Naive thymus-derived CD4-positive, alpha-beta T cell (primary cell): Measurements from ENCODE around the gene PLCB3. TPM values are rescaled to one million over a fixed set of nuclear protein-coding genes. Genes with fewer than 3 reads are reported as not detected.

Source experiments
- ATAC-seq: fragments of 150-1000 bp; cut with Tn5 transposase; 2 replicates; pipeline ENCODE4 v1.10.0; 2021; ENCODE audit warnings: mild to moderate bottlenecking, moderate library complexity
- CTCF ChIA-PET: fragments of 350-600 bp; sonication (Branson Sonifier 250); formaldehyde crosslinking; loops from one replicate; lab custom pipeline; 2021; ENCODE audit warnings: antibody characterized with exemption; lab: Charles Lee
- POLR2A ChIA-PET: fragments of 350-600 bp; sonication (Branson Sonifier 250); formaldehyde crosslinking; loops from one replicate; lab custom pipeline; 2021; ENCODE audit warnings: antibody characterized with exemption, inconsistent platforms; lab: Charles Lee
- DNase-seq, 9 donors: peaks; one replicate each; pipeline versions ENCODE4 v3.0.0 to v3.0.0-alpha.2; 2020 to 2022; ENCODE audit warnings: mixed read lengths in 1 of 9
- H3K27ac ChIP-seq: one replicate; pipeline ENCODE4 v1.7.0; 2013; ENCODE audit warnings: mild to moderate bottlenecking, low read depth, low read length, moderate library complexity
- H3K27me3 ChIP-seq, 2 donors: one replicate each; pipeline ENCODE4 v1.7.0; 2013; ENCODE audit warnings: low read length in 2 of 2, mild to moderate bottlenecking in 2 of 2, moderate library complexity in 2 of 2; ENCODE audit not compliant: control insufficient read depth in 2 of 2, insufficient read depth in 2 of 2
- H3K36me3 ChIP-seq, 3 experiments: 1 replicate in 2 of 3; 2 replicates in 1 of 3; pipeline ENCODE4 v1.7.0; 2013; ENCODE audit warnings: low read length in 3 of 3, mild to moderate bottlenecking in 3 of 3, moderate library complexity in 1 of 3; ENCODE audit not compliant: insufficient read depth in 3 of 3, control insufficient read depth in 2 of 3
- H3K4me1 ChIP-seq, 2 donors: one replicate each; pipeline ENCODE4 v1.7.0; 2013; ENCODE audit warnings: low read length in 2 of 2, mild to moderate bottlenecking in 2 of 2, moderate library complexity in 1 of 2; ENCODE audit not compliant: control insufficient read depth in 2 of 2, insufficient read depth in 2 of 2
- H3K4me3 ChIP-seq: 2 replicates; pipeline ENCODE4 v1.7.0; 2013; ENCODE audit warnings: mild to moderate bottlenecking, low read length
- H3K9me3 ChIP-seq, 3 experiments: 1 replicate in 2 of 3; 2 replicates in 1 of 3; pipeline ENCODE4 v1.7.0; 2013; ENCODE audit warnings: low read length in 3 of 3; ENCODE audit not compliant: control insufficient read depth in 2 of 3
- H3K27ac Mint-ChIP-seq, 9 donors: one replicate each; pipeline ENCODE4 v1.8.0; 2020 to 2022; ENCODE audit warnings: mixed read lengths in 9 of 9, mild to moderate bottlenecking in 8 of 9, moderate library complexity in 5 of 9, inconsistent platforms in 2 of 9
- H3K27me3 Mint-ChIP-seq, 5 donors: one replicate each; pipeline ENCODE4 v1.8.0; 2021 to 2022; ENCODE audit warnings: mixed read lengths in 5 of 5, mild to moderate bottlenecking in 1 of 5
- H3K36me3 Mint-ChIP-seq, 5 donors: one replicate each; pipeline ENCODE4 v1.8.0; 2020 to 2022; ENCODE audit warnings: mixed read lengths in 5 of 5, mild to moderate bottlenecking in 3 of 5, inconsistent platforms in 1 of 5
- H3K4me1 Mint-ChIP-seq, 7 donors: one replicate each; pipeline ENCODE4 v1.8.0; 2020 to 2022; ENCODE audit warnings: mixed read lengths in 7 of 7, mild to moderate bottlenecking in 3 of 7, inconsistent platforms in 1 of 7
- H3K4me3 Mint-ChIP-seq, 10 donors: one replicate each; pipeline ENCODE4 v1.8.0; 2020 to 2022; ENCODE audit warnings: mild to moderate bottlenecking in 10 of 10, mixed read lengths in 10 of 10, moderate library complexity in 6 of 10, inconsistent platforms in 2 of 10
- H3K9me3 Mint-ChIP-seq, 11 donors: one replicate each; pipeline ENCODE4 v1.8.0; 2020 to 2022; ENCODE audit warnings: mixed read lengths in 11 of 11, mild to moderate bottlenecking in 4 of 11, inconsistent platforms in 1 of 11, moderate library complexity in 1 of 11
- intact Hi-C, 2 donors: fragments of 100-400 bp; cut with micrococcal nuclease; formaldehyde crosslinking; loops; one replicate each; pipeline ENCODE4 v1.15.1; 2023
- polyA plus RNA-seq, 2 donors: library from polyadenylated mRNA; unstranded; fragments of 300-500 nt; fragmentation: Illumina TruSeq; gene quantifications; one replicate each; pipeline ENCODE4 v1.2.3, GENCODE V29; 2021
- total RNA-seq, 6 experiments: library from RNA in 5 of 6; stranded (reverse) in 5 of 6; gene quantifications; 1 replicate in 5 of 6; 2 replicates in 1 of 6; pipeline ENCODE4 v1.2.3 and lab custom pipeline; 2021 to 2026

PLCB3 gene
- total and polyA plus RNA-seq, 7 experiments from 2014 or later = 0.19 to 12.1 (median 7.1) TPM

DNA sequence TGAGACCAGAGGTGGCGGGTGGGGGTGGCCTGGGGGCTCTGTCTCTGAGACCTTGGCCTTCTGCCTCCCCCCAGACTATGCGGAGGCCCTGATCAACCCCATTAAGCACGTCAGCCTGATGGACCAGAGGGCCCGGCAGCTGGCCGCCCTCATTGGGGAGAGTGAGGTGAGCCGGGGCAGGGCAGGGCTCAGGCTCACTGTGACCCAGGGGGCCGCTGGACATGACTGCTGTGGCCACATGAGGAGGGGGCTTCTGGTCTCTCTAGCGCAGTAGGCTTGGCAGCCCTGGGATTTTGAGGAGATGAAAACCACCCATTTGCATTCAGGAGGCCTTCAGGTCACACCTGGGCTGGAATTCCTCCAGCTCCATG, 12.6 kb downstream of the PLCB3 start:
- peaks cover 0 to 7% (median 4%) of the 10 kb centered on the region in 5 donors for H3K36me3 Mint-ChIP-seq
- intact Hi-C loops = no loop called here
- H3K27ac Mint-ChIP-seq = no peak overlapping the region
- ATAC-seq (no peak), DNase-seq (no peak)
- POLR2A ChIA-PET = interaction anchor here (0.6 to 1.0 kb wide), 2 partner anchors 16 to 31 kb away, joined by 3 to 4 read pairs; no protein-coding TSS in a partner anchor
- peaks cover 0 to 5% (median 0%) of the 10 kb centered on the region in 3 experiments for H3K36me3 ChIP-seq
- H3K27me3 Mint-ChIP-seq = no peaks in the 10 kb centered on the region
- H3K4me1 ChIP-seq = peaks cover 7 to 9% of the 10 kb centered on the region in 2 donors
- no peaks in the 10 kb centered on the region for H3K9me3 Mint-ChIP-seq
- H3K27me3 ChIP-seq = no peaks in the 10 kb centered on the region
- H3K9me3 ChIP-seq = no peaks in the 10 kb centered on the region
- H3K4me1 Mint-ChIP-seq = peaks cover 4 to 19% (median 13%) of the 10 kb centered on the region in 7 donors
- no peak overlapping the region for H3K4me3 Mint-ChIP-seq
- CTCF ChIA-PET = interaction anchor here (1.4 kb wide), 1 partner anchor 59 kb away, joined by 4 read pairs; no protein-coding TSS in a partner anchor
- no peak overlapping the region for H3K27ac ChIP-seq
- H3K4me3 ChIP-seq = no peak overlapping the region

DNA sequence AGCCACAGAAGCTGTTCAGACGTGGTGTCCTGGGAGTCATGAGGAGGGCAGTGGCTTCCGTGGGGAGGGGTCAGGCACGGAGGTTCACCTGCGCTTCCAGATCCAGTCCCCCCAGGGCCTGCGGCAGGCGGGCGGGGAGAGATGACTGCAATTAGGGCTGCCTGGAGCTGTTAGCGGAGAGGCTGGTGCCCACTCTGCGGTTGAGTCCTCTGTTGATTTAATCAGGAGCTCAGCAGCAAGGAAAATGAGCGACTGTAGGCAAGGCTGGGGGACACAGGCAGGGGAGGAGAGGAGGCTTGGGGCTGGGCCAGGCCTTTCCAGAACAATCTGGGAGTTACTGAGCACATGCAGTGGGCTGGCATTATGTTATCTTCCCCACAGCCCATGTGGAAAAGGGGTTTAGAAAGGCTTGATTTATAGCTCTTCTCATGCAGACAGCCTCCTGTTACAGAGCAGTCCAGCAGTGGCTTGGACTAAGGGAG, 13.1 kb downstream of the PLCB3 start:
- Histone ChIP-seq H3K4me3 (no peak overlapping the region), H3K27me3 (no peaks in the 10 kb centered on the region), H3K4me1 (peaks cover 8 to 10% of the 10 kb centered on the region in 2 donors), H3K36me3 (peaks cover 0 to 5% (median 0%) of the 10 kb centered on the region in 3 experiments), H3K9me3 (no peaks in the 10 kb centered on the region), H3K27ac (no peak overlapping the region)
- ATAC-seq = no peak
- POLR2A ChIA-PET = interaction anchor here (0.6 to 1.0 kb wide), 2 partner anchors 17 to 31 kb away, joined by 3 to 4 read pairs; no protein-coding TSS in a partner anchor
- CTCF ChIA-PET = no interaction called here
- no peaks in the 10 kb centered on the region for H3K9me3 Mint-ChIP-seq
- peak overlapping the region in 1 of 10 donors; percentile 29 for H3K4me3 Mint-ChIP-seq
- H3K27me3 Mint-ChIP-seq = no peaks in the 10 kb centered on the region
- peaks cover 0 to 8% (median 4%) of the 10 kb centered on the region in 5 donors for H3K36me3 Mint-ChIP-seq
- H3K27ac Mint-ChIP-seq = no peak overlapping the region
- H3K4me1 Mint-ChIP-seq = peaks cover 8 to 21% (median 16%) of the 10 kb centered on the region in 7 donors
- no peak for DNase-seq
- intact Hi-C loops = no loop called here

DNA sequence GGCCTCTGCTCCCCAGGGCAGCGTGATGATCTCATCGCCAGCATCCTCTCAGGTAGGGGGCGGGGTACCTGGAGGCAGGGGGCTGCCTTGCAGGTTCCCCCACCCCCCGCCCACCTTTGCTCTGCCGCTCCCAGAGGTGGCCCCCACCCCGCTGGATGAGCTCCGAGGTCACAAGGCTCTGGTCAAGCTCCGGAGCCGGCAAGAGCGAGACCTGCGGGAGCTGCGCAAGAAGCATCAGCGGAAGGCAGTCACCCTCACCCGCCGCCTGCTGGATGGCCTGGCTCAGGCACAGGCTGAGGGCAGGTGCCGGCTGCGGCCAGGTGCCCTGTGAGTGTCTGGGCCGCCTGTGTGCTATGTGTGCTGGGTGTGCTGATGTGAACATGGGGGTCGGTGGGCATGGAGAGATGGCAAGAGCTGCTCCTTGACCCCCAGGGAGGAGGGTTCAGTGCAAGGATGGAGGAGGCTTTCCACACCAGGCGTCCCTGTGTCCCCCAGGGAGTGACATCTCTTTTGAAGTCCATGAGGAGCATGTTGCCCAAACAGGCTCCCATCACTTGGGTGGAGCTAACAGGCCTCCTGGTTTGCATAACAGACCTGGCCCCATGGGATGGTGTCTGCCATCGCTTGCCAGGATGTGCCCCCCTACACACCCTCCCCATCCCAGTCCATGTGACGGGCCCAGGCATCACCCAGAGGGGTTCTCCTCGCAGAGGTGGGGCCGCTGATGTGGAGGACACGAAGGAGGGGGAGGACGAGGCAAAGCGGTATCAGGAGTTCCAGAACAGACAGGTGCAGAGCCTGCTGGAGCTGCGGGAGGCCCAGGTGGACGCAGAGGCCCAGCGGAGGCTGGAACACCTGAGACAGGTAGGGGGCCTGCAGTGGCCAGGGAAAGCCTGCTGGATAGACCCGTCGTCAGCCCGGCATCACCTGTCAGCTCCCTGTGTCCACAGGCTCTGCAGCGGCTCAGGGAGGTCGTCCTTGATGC, 14.1 kb downstream of the PLCB3 start:
- H3K27ac ChIP-seq = no peak overlapping the region
- POLR2A ChIA-PET = interaction anchor here (7.0 kb wide), 1 partner anchor 19 kb away, joined by 154 read pairs; the partner anchor contains the start of genes FKBP2, PLCB3 and PPP1R14B
- CTCF ChIA-PET = no interaction called here
- no peaks in the 10 kb centered on the region for H3K27me3 ChIP-seq
- DNase-seq (no peak), ATAC-seq (no peak)
- H3K36me3 ChIP-seq = peaks cover 0 to 7% (median 0%) of the 10 kb centered on the region in 3 experiments
- Mint-ChIP-seq H3K4me3 (no peak overlapping the region), H3K27me3 (no peaks in the 10 kb centered on the region), H3K27ac (peak overlapping the region in 1 of 9 donors; percentile 83), H3K4me1 (peaks cover 8 to 23% (median 18%) of the 10 kb centered on the region in 7 donors), H3K9me3 (peaks cover 0 to 4% (median 0%) of the 10 kb centered on the region in 11 donors), H3K36me3 (peaks cover 0 to 8% (median 0%) of the 10 kb centered on the region in 5 donors)
- H3K9me3 ChIP-seq = no peaks in the 10 kb centered on the region
- intact Hi-C loops = no loop called here
- H3K4me3 ChIP-seq = no peak overlapping the region
- H3K4me1 ChIP-seq = peaks cover 8 to 10% of the 10 kb centered on the region in 2 donors

DNA sequence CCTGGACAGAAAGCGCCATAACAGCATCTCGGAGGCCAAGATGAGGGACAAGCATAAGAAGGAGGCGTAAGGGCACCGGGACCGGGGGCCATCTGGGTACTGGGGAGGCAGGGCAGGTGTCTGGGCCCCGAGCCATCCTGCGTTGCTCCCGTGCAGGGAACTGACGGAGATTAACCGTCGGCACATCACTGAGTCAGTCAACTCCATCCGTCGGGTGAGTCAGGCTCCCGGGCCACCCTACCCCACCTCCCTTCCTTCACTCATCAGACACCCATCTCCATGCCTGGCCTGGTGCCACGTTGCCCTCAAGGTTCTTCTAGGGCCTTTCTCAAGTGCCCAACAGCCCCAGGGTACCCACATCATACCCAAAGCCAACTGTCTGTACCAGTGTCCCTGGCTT, 15.0 kb downstream of the PLCB3 start:
- no peak for ATAC-seq
- no peak for DNase-seq
- Histone ChIP-seq H3K27me3 (no peaks in the 10 kb centered on the region), H3K9me3 (no peaks in the 10 kb centered on the region), H3K36me3 (peaks cover 0 to 8% (median 0%) of the 10 kb centered on the region in 3 experiments), H3K4me3 (no peak overlapping the region), H3K4me1 (peaks cover 8 to 10% of the 10 kb centered on the region in 2 donors), H3K27ac (no peak overlapping the region)
- H3K9me3 Mint-ChIP-seq = peaks cover 0 to 11% (median 0%) of the 10 kb centered on the region in 11 donors
- peak overlapping the region in 1 of 9 donors; percentile 9 for H3K27ac Mint-ChIP-seq
- ChIA-PET POLR2A (interaction anchor here (7.0 kb wide), 1 partner anchor 20 kb away, joined by 154 read pairs; the partner anchor contains the start of genes FKBP2, PLCB3 and PPP1R14B), CTCF (no interaction called here)
- no peaks in the 10 kb centered on the region for H3K27me3 Mint-ChIP-seq
- no peak overlapping the region for H3K4me3 Mint-ChIP-seq
- intact Hi-C loops = no loop called here
- H3K36me3 Mint-ChIP-seq = peaks cover 0 to 8% (median 0%) of the 10 kb centered on the region in 5 donors
- peaks cover 8 to 23% (median 19%) of the 10 kb centered on the region in 7 donors for H3K4me1 Mint-ChIP-seq

DNA sequence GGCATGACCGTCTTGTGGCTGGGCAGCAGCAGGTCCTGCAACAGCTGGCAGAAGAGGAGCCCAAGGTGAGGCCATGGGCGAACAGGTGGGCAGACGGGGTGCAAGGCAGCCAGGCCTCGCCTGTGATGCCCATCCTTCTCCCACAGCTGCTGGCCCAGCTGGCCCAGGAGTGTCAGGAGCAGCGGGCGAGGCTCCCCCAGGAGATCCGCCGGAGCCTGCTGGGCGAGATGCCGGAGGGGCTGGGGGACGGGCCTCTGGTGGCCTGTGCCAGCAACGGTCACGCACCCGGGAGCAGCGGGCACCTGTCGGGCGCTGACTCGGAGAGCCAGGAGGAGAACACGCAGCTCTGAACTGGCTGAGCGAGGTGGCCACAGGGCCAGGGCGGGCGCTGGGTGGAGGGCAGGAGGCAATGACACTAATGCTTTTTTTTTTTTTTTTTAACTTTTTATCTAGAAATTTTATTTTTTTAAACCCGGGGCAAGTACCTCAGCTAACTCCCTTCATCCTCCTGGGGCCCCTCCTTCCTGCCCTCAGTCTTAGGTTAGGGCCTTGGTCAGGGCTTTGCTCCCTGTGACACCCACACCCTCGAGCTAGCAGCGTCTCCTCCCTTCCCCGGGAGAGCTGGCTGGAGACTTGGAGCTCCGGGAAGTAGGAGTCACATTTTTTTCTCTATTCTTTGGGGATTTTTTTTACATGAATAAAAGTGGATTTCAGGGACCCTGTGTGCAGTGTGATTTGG, 16.0 kb downstream of the PLCB3 start:
- no peak overlapping the region for H3K4me3 ChIP-seq
- ATAC-seq (no peak), DNase-seq (no peak)
- intact Hi-C loops = no loop called here
- POLR2A ChIA-PET = interaction anchor here (0.6 to 7.0 kb wide), 5 partner anchors 21 to 1622 kb away, joined by 3 to 154 read pairs (median 4); partner anchors contain the start of genes CATSPERZ, ESRRA, FKBP2 and NUDT22
- no peaks in the 10 kb centered on the region for H3K27me3 ChIP-seq
- peaks cover 0 to 11% (median 0%) of the 10 kb centered on the region in 3 experiments for H3K36me3 ChIP-seq
- Mint-ChIP-seq H3K4me3 (peak overlapping the region in 4 of 10 donors; percentile 27 to 100 (median 96)), H3K9me3 (peaks cover 0 to 15% (median 0%) of the 10 kb centered on the region in 11 donors), H3K27me3 (no peaks in the 10 kb centered on the region), H3K27ac (peak overlapping the region in 6 of 9 donors; percentile 36 to 98 (median 87)), H3K4me1 (peaks cover 8 to 28% (median 24%) of the 10 kb centered on the region in 7 donors), H3K36me3 (peaks cover 0 to 8% (median 0%) of the 10 kb centered on the region in 5 donors)
- peaks cover 8 to 10% of the 10 kb centered on the region in 2 donors for H3K4me1 ChIP-seq
- H3K9me3 ChIP-seq = no peaks in the 10 kb centered on the region
- peak overlapping the region; percentile 95 for H3K27ac ChIP-seq
- CTCF ChIA-PET = interaction anchor here (0.6 to 5.8 kb wide), 2 partner anchors 50 to 62 kb away, joined by 3 to 66 read pairs; partner anchors contain the start of genes FERMT3, PRDX5 and TRMT112
